ENCODE results near the gene PRPF19. TPM values are rescaled to one million over a fixed set of nuclear protein-coding genes. Genes with fewer than 3 reads are reported as not detected.

Gene PRPF19
- total and polyA plus RNA-seq, 9 of the 15 experiments (the other 6 are each of a cell fraction or from before 2014, with no cell fraction given): 9.4 to 212 (median 73.2) TPM

GRCh38 chr11:60899977-60900376, 6.4 kb downstream of the PRPF19 start:
- 58% methylated on average over 4 of the region's 4 CpGs for WGBS (ENCODE audit: insufficient coverage, low coverage, missing lambda C conversion rate)
- BruUV-seq (replicated peaks): no TSS peak
- CTCF ChIA-PET (ENCODE audit: low intra/inter-chr PET ratio): interaction anchor here (1.0 to 1.9 kb wide), 3 partner anchors 61 to 125 kb away, joined by 3 to 18 read pairs (median 4); no protein-coding TSS in a partner anchor
- TF ChIP-seq RUNX1 (IDR thresholded peaks at IDR 0.05; ENCODE audit: low read depth) (no peak), MCM2 (IDR thresholded peaks at IDR 0.05; ENCODE audit: low read depth) (no peak), GTF2F1 (IDR thresholded peaks at IDR 0.05; ENCODE audit: low read depth, low read length) (no peak), LCOR (CRISPR knock-in tag; IDR thresholded peaks at IDR 0.05) (no peak), RCOR1 (IDR thresholded peaks at IDR 0.05; ENCODE audit: borderline replicate concordance in 1 of 2, low read depth in 2 of 2, low read length in 2 of 2) (no peak), MITF (IDR thresholded peaks at IDR 0.05) (no peak), ZEB2 (IDR thresholded peaks at IDR 0.05) (no peak), ZNF174 (CRISPR knock-in tag; IDR thresholded peaks at IDR 0.05) (no peak), NRF1 (conservative IDR thresholded peaks at IDR 0.05 in 1 of 2, IDR thresholded peaks at IDR 0.05 in 1 of 2) (no peak), USF1 (CRISPR knock-in tag; IDR thresholded peaks at IDR 0.05) (no peak), BRF2 (IDR thresholded peaks at IDR 0.05; ENCODE audit: borderline replicate concordance, insufficient read depth, insufficient read length) (no peak), ZNF561 (CRISPR knock-in tag; conservative IDR thresholded peaks at IDR 0.05) (no peak), MBD2 (IDR thresholded peaks at IDR 0.05; ENCODE audit: borderline replicate concordance, low read depth) (no peak), SREBF2 (CRISPR knock-in tag; IDR thresholded peaks at IDR 0.05) (no peak), E2F5 (CRISPR knock-in tag; IDR thresholded peaks at IDR 0.05) (no peak), SIN3A (IDR thresholded peaks at IDR 0.05; ENCODE audit: borderline replicate concordance in 2 of 2, control insufficient read depth in 1 of 2, low read depth in 2 of 2, low read length in 2 of 2) (no peak), IRF9 (tag; IDR thresholded peaks at IDR 0.05) (no peak)

More at GRCh38 chr11:60899977-60900376, 6.4 kb downstream of the PRPF19 start:
- Histone ChIP-seq H3K4me3 (no peak overlapping the region), H4K20me1 (replicated peaks; ENCODE audit: control insufficient read depth, insufficient read depth, low read length) (peaks cover 22% of the 10 kb centered on the region), H3K9me3 (replicated peaks; ENCODE audit: control insufficient read depth, insufficient read depth, low read depth, low read length) (no peaks in the 10 kb centered on the region), H3K79me2 (ENCODE audit: control insufficient read depth, insufficient read depth, low read length) (peaks cover 28% of the 10 kb centered on the region), H3K36me3 (ENCODE audit: control insufficient read depth, insufficient read depth, low read length) (peaks cover 100% of the 10 kb centered on the region), H3K27me3 (ENCODE audit: control insufficient read depth in 2 of 2, insufficient read depth in 2 of 2, low read length in 2 of 2) (no peaks in the 10 kb centered on the region), H3K4me2 (ENCODE audit: insufficient read depth, low read length) (no peak overlapping the region), H3K27ac (ENCODE audit: extremely low read depth, low read depth, low read length) (no peak overlapping the region), H2AFZ (ENCODE audit: low read depth, low read length) (no peak overlapping the region), H3K9ac (ENCODE audit: insufficient read depth in 1 of 2, low read depth in 2 of 2, low read length in 2 of 2) (no peak overlapping the region), H3K4me1 (replicated peaks in 1 of 2; ENCODE audit: control insufficient read depth in 2 of 2, insufficient read depth in 2 of 2, low read length in 2 of 2) (peaks cover 0 to 11% of the 10 kb centered on the region in 2 experiments; a peak in 3 of 5 replicates), H3K9me1 (ENCODE audit: control insufficient read depth, insufficient read depth, low read length) (peaks cover 3% of the 10 kb centered on the region)
- no peak for FAIRE-seq
- POLR2A ChIA-PET: interaction anchor here (0.8 to 1.0 kb wide), 3 partner anchors 14 to 73 kb away, joined by 3 to 7 read pairs (median 6); partner anchors contain the start of gene TMEM109
- 0 out of 3 replicates have a peak, but pooled peaks have one; percentile 16 for ATAC-seq
- in situ Hi-C loops (cut with MboI) (loop anchor here (5.0 kb wide), 1 partner anchor 123 kb away; no protein-coding TSS in a partner anchor), intact Hi-C loops (cut with micrococcal nuclease) (loop anchor here (1.0 kb wide), 1 partner anchor 69 kb away; no protein-coding TSS in a partner anchor)
- no peak for DNase-seq (ENCODE audit: extremely low read depth in 1 of 4, low spot score in 3 of 4)
